Lung (tissue), 12 donors: Measurements from ENCODE around the gene TEAD1. TPM values are rescaled to one million over a fixed set of nuclear protein-coding genes. Genes with fewer than 3 reads are reported as not detected.

ENCODE experiments used
- ATAC-seq: fragments of 200-7000 bp; cut with Tn5 transposase; one replicate; pipeline ENCODE4 v1.9.1; 2020; ENCODE audit warnings: moderate number of reproducible peaks; ENCODE audit not compliant: insufficient read depth, low FRiP score
- DNase-seq, 3 donors: peaks; one replicate each; pipeline ENCODE4 v3.0.0-alpha.2; 2013 to 2017
- H3K27ac ChIP-seq, 2 donors: one replicate each; pipeline ENCODE4 v1.5.1; 2013; ENCODE audit warnings: mild to moderate bottlenecking in 2 of 2, moderate library complexity in 2 of 2, control low read depth in 1 of 2, inconsistent platforms in 1 of 2, low read depth in 1 of 2, low read length in 1 of 2
- H3K27me3 ChIP-seq, 3 donors: one replicate each; pipeline ENCODE4 v1.5.1; 2013; ENCODE audit warnings: low read length in 2 of 3; ENCODE audit not compliant: control insufficient read depth in 3 of 3, insufficient read depth in 3 of 3
- H3K36me3 ChIP-seq, 4 donors: one replicate each; pipeline ENCODE4 v1.5.1; 2013; ENCODE audit warnings: low read length in 4 of 4, mild to moderate bottlenecking in 1 of 4, moderate library complexity in 1 of 4; ENCODE audit not compliant: control insufficient read depth in 4 of 4, insufficient read depth in 4 of 4
- H3K4me1 ChIP-seq, 5 donors: one replicate each; pipeline ENCODE4 v1.5.1; 2013; ENCODE audit warnings: low read length in 5 of 5, mild to moderate bottlenecking in 2 of 5, moderate library complexity in 1 of 5; ENCODE audit not compliant: control insufficient read depth in 5 of 5, insufficient read depth in 5 of 5
- H3K4me3 ChIP-seq: one replicate; pipeline ENCODE4 v1.5.1; 2013; ENCODE audit warnings: mild to moderate bottlenecking, control low read depth, moderate library complexity
- H3K9ac ChIP-seq, 2 donors: one replicate each; pipeline ENCODE4 v1.5.1; 2013; ENCODE audit warnings: low read length in 2 of 2, control low read depth in 1 of 2; ENCODE audit not compliant: insufficient read depth in 1 of 2
- H3K9me3 ChIP-seq, 4 donors: one replicate each; pipeline ENCODE4 v1.5.1; 2013; ENCODE audit warnings: low read length in 3 of 4, mild to moderate bottlenecking in 1 of 4, moderate library complexity in 1 of 4; ENCODE audit not compliant: control insufficient read depth in 4 of 4, insufficient read depth in 3 of 4
- WGBS, 2 donors: extraction: QIAGEN DNeasy Blood & Tissue Kit; methylation state at CpG; one replicate each; pipeline ENCODE4 v1.1.7; 2013; 5-methylcytosine and 5-hydroxymethylcytosine counted together
- polyA plus RNA-seq, 2 donors: library from polyadenylated mRNA; stranded (reverse); fragments of 200-250 nt; gene quantifications; one replicate each; pipeline ENCODE4 v1.2.1, GENCODE V29; 2013
- total RNA-seq, 2 donors: library from RNA; depleted of rRNA in 1 of 2; stranded (reverse); fragments of >200 nt in 1 of 2; gene quantifications; one replicate each; pipeline ENCODE4 v1.2.1, GENCODE V29; 2014 to 2021
- TF ChIP-seq, protein P1 (sequence below): IDR thresholded peaks from 2 replicates; pipeline ENCODE4 v1.5.1; 2012; ENCODE audit warnings: mild to moderate bottlenecking; ENCODE audit errors: control extremely low read depth, extremely low read depth
- donor health status: control.
- donor health status: control.
- donor health status: Bipolar disorder and iron deficiency.
- donor health status: healthy.
- donor health status: DM: yes; HTN: yes; CAD: no.

TEAD1 gene
- total and polyA plus RNA-seq, 4 donors = 7.7 to 141 (median 38.8) TPM

DNA sequence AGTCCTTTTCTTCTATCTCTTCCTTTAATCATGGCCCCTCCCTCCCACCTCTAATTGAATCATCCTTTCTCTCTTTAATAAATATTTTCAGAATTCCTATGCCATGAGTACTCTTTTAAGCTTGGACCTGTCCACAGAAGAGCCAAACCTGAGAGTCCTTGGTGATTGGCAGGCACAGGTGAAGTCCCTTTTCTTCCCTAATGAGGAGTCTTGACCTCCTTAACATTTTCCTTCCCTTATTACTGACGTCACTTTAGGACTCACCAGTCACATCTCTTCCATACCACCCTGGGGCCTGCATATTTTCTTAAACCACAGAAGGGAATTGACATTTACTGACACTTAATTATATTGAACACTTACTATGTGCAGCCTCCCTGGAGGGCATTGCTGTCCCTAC is 293.9 kb downstream of the TEAD1 start:
- ATAC-seq (no peak), DNase-seq (no peak)
- no peaks in the 10 kb centered on the region for H3K27me3 ChIP-seq
- WGBS, 2 donors = 54 to 55% methylated on average over 1 of the region's 1 CpG
- TF ChIP-seq, protein P1, sequence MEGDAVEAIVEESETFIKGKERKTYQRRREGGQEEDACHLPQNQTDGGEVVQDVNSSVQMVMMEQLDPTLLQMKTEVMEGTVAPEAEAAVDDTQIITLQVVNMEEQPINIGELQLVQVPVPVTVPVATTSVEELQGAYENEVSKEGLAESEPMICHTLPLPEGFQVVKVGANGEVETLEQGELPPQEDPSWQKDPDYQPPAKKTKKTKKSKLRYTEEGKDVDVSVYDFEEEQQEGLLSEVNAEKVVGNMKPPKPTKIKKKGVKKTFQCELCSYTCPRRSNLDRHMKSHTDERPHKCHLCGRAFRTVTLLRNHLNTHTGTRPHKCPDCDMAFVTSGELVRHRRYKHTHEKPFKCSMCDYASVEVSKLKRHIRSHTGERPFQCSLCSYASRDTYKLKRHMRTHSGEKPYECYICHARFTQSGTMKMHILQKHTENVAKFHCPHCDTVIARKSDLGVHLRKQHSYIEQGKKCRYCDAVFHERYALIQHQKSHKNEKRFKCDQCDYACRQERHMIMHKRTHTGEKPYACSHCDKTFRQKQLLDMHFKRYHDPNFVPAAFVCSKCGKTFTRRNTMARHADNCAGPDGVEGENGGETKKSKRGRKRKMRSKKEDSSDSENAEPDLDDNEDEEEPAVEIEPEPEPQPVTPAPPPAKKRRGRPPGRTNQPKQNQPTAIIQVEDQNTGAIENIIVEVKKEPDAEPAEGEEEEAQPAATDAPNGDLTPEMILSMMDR = no peak
- H3K9me3 ChIP-seq = no peaks in the 10 kb centered on the region
- peaks cover 0 to 3% (median 0%) of the 10 kb centered on the region in 5 donors for H3K4me1 ChIP-seq
- H3K4me3 ChIP-seq = no peak overlapping the region
- no peak overlapping the region for H3K9ac ChIP-seq
- no peak overlapping the region for H3K27ac ChIP-seq
- no peaks in the 10 kb centered on the region for H3K36me3 ChIP-seq

DNA sequence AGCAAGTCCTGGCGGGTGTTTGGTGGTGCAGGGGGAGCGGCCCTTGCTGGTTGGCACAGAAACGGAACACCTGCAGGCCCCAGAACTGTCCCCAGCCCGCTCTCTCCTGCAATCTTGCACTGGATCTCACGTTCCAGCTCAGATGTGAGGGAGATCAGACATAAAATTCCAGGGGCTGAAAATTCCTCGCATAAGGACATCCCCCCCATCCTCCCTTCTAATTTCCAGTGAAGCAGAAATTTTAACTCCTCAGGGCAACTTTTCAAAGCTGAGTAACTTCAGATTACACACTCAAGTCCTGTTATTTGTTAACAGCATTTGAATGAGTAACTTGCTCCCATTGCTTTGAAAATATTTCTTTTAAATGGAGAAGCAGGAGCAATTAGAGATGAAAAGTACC is 294.6 kb downstream of the TEAD1 start:
- Histone ChIP-seq H3K9me3 (no peaks in the 10 kb centered on the region), H3K36me3 (no peaks in the 10 kb centered on the region), H3K27me3 (no peaks in the 10 kb centered on the region), H3K4me3 (no peak overlapping the region), H3K27ac (no peak overlapping the region), H3K9ac (no peak overlapping the region), H3K4me1 (peaks cover 0 to 6% (median 0%) of the 10 kb centered on the region in 5 donors)
- no peak for ATAC-seq
- TF ChIP-seq, protein P1 = no peak
- no peak for DNase-seq
- 92% methylated on average over 6 of the region's 6 CpGs for WGBS, 2 donors

- TF ChIP-seq, protein P1 = no peak
- Histone ChIP-seq H3K9ac (no peak overlapping the region), H3K27me3 (no peaks in the 10 kb centered on the region), H3K27ac (no peak overlapping the region), H3K9me3 (no peaks in the 10 kb centered on the region), H3K4me3 (no peak overlapping the region), H3K4me1 (peaks cover 0 to 7% (median 0%) of the 10 kb centered on the region in 5 donors), H3K36me3 (no peaks in the 10 kb centered on the region)
- peak in 2 of 3 donors; percentile 32 to 36 for DNase-seq
- ATAC-seq = no peak
- WGBS, 2 donors = 78 to 88% methylated on average over 1 of the region's 1 CpG
Observed at GRCh38 chr11:12971955-12972354, 297.7 kb downstream of the TEAD1 start.

GRCh38 chr11:12973528-12974181 is 299.4 kb downstream of the TEAD1 start:
- Histone ChIP-seq H3K9ac (no peak overlapping the region), H3K27me3 (no peaks in the 10 kb centered on the region), H3K4me3 (no peak overlapping the region), H3K4me1 (peaks cover 0 to 7% (median 0%) of the 10 kb centered on the region in 5 donors), H3K36me3 (no peaks in the 10 kb centered on the region), H3K9me3 (no peaks in the 10 kb centered on the region), H3K27ac (no peak overlapping the region)
- DNase-seq = peak; percentile 32 to 63 (median 46)
- ATAC-seq = no peak
- TF ChIP-seq, protein P1 = no peak
- 42 to 81% methylated on average over 1 of the region's 1 CpG for WGBS, 2 donors
